NCI-H2029 treated with DMSO at 0.1 percent for 48 hours (cell line): ENCODE measurements around the gene MTA1.

Experiments
- DNase-seq: peaks from one replicate; lab custom pipeline; 2025; lab: John Stamatoyannopoulos, UW

MTA1 gene

GRCh38 chr14:105410642-105411016, 9.0 kb upstream of the MTA1 start:
- no peak for DNase-seq

DNA sequence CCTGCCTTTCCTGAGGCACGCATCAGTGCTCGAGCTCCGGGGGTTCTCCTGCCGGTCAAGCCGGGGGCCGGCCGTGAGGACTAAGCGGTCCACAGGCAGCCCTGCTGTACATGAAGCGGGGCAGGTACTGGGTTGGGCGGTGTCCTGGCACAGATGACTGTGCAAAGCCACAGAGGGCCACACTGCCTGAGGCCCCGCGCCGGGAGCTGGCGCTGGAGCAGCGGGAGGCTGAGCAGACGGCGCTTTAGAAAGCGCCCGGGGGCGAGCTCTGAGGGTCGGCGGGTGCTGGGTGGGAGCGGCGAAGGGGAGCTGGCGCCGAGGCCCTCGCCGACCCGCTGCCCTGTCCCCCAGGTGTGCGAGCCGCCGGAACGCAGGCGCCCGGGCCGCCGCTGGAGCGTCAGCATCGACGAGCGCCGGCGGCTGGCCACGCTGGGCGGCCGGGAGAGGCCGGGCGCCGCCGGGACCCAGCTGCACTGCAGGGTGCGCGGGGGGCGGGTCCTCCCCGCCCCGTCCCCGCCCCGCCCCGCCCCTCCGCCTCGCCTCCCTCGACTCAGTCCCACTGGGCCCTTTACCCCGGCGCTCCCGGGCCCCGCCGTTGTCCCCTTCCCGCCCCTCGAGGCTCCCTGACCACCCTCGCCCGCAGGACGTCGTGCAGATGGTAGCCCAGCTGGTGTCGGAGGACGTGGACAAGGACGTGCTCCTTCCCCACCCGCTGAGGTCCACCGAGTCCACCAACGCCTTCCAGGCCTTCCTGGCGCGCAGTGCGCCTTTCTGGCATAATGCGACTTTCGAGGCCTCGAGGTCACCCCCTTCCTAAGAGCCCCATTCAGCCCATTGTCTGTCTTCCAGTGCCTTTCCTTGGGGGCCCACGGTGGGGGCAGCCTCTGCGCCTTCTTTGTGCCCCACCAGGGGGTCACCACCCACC, 8.3 kb upstream of the MTA1 start:
- no peak for DNase-seq

- DNase-seq = no peak
These were observed 7.4 kb upstream of the MTA1 start for GRCh38 chr14:105411985-105412770.

- no peak for DNase-seq
These were observed 6.7 kb upstream of the MTA1 start for GRCh38 chr14:105412771-105413543.

- DNase-seq = no peak
These were observed 6.1 kb upstream of the MTA1 start for GRCh38 chr14:105413544-105413886.

GRCh38 chr14:105414456-105415371, 4.9 kb upstream of the MTA1 start:
- no peak for DNase-seq

- no peak for DNase-seq
These were observed 3.9 kb upstream of the MTA1 start for GRCh38 chr14:105415481-105416428.

DNA sequence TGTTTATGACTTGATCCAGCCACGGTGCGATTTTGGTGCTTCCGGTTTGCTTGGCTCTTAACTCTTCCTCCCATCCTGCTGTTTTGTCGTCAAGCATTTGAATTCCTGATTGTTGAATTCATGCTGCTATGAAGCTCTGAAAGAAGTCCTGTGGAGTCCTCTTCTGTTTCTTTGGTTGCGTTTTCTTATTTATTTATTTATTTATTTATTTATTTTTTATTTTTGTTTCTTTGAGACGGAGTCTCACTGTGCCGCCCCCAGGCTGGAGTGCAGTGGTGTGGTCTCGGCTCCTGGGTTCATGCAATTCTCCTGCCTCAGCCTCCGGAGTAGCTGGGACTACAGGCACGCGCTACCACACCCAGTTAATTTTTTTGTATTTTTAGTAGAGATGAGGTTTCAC, 3.0 kb upstream of the MTA1 start:
- no peak for DNase-seq

- DNase-seq = no peak
These were observed 1.9 kb upstream of the MTA1 start for GRCh38 chr14:105417690-105418121.

- no peak for DNase-seq
These were observed 1.1 kb upstream of the MTA1 start for GRCh38 chr14:105418269-105419194.

DNA sequence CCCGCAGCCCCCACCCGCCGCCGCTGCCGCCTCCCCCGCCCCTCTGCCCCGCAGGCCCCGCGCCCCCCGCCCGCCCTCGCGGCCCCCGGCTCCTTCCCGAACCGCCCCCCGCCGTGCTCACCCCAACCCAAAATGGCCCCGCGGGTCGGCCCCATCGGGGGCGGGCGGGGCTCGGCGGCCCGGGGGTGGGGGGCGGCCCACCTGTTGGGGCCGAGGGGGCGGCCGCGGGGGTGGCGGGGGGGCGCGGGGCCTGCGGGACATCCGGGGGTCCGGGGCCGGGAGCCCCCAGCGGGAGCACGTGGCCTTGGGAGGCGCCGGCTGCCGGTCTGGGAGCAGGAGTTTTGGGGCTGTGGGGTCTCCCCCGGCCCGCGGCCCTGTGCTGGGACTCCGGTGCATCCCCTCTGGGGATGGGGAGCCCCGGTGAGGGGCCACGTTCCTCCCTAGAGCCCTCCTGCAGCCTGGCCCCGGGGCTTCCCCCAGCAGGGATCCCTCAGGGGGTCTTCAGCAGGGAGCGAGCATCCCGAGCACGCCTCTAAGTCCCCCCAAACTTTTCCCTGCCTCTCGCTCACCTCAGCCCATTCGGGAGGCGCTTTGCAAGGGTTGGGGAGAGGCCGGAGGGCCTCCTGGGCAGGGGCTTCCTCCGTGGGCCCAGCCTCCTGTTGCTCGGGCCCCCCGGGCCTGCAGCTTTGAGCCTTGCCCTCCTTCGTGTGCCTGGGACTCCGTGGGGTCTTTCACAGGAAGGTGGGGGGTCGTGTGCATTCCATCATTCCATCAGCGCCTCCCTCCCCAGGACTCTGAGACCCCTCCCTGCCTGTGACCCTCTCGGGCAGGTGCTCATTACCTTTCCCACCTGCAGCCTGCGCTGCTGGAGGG, 710 bp downstream of the MTA1 start:
- no peak for DNase-seq

DNA sequence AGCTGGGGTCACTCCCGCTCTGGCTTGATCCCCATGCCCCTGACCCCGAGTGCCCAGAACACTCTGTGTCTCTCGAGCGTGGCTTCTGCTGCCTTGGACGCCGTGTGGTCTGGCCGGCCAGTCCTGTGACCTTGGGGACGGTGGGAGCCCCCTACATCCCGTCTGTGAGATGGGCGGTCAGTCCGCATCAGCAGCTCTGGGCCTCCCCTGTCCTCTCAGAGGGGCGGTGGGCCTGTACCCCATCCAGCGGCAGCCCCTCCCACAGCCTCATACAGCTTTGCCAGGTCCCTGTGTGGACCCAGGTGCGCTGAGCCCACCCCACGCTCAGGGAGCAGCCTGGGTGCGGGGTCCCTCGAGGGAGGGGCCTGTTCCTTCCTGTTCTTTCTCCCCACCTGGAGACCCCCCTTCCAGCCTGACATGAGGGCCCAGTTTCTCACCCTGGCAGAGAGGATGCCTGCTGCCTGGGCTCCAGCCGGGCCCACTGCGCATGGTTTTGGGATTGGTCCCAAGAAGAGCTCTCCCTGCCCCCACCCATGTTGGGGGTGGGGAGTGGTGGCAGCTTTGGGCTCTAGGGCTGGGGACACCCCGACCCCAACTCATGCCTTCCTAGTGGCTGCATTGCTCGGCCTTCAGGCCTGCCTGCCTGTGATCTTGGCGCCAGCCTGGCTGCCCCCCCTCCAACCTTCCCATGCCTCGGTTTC, 1.5 kb downstream of the MTA1 start:
- DNase-seq = no peak

- DNase-seq = no peak
These were observed 2.3 kb downstream of the MTA1 start for GRCh38 chr14:105421723-105422615.

DNA sequence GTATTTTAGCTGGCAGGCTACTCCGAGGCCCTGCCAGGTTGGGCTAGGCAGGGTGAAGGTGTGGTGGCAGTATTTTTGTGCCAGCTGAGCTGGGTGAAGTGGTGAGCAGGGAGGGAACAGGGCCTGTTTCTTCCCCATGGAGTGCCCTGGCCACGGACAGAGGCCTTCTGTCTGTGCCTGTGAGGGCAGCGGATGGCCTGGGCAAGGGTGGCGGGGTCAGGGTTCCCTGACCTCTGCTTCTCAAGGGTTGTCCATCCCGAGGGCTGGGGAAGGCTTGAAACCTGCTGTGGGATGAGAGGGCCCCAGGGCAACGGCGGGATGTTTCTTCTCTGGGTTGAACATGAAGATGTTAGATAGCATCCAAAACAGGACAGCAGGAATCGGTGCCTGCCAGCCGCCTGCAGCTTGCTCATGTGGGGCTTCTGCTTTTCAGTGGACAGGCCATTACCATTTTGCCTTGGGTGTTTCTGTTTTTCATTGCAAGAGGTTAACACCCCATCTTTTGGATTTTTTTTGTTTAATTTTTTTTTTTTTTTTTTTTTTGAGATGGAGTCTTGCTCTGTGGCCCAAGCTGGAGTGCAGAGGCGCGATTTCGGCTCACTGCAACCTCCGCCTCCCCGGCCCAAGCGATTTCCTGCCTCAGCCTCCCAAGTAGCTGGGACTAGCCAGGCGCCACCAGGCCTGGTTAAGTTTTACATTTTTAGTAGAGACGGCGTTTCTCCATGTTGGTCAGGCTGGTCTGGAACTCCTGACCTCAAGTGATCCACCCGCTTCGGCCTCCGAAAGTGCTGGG, 3.3 kb downstream of the MTA1 start:
- DNase-seq = no peak

DNA sequence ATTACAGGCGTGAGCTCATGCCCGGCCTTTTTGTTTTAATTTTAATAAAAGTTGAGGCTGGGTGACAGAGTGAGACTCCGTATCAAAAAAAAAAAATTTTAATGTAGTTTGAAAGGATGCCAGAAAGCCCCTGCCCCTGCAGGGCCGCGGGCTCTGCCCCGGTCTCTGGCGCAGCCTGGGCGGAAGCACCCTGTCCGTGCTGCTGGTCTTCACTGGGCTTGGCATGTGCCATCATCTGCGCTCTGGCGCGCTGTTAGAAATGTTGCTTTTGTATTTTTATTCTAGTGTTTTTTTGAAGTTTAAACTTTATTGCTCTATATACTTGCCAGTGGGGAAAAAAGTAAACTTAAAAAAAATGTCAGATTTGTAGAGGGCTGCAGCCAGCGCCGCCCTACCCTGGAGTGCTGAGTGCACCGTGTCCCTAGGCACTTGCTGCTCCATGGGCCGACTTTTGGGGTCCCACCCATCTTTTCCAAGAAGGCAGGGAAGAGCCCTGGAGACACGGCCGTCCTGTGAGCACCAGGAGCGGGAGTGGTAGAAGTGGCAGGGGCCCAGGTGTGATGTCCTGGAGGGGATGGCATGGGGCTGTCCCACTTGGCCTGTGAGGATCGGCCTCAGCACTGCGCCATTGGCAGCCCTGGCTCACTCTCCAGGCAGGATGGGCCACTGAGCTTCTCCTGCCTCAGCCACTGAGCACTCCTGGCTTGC, 4.0 kb downstream of the MTA1 start:
- no peak for DNase-seq
